ENCODE data around the gene ZBTB4. TPM values are rescaled to one million over a fixed set of nuclear protein-coding genes. Genes with fewer than 3 reads are reported as not detected.
"Not testable (repeated sequence)": the region's sequence is repeated elsewhere in the genome, so short reads cannot be mapped to it uniquely, and the experiment has no call there.

The ZBTB4 gene
- total and polyA plus RNA-seq, 2 experiments from 2014 or later: 3.6 to 11.2 TPM

DNA sequence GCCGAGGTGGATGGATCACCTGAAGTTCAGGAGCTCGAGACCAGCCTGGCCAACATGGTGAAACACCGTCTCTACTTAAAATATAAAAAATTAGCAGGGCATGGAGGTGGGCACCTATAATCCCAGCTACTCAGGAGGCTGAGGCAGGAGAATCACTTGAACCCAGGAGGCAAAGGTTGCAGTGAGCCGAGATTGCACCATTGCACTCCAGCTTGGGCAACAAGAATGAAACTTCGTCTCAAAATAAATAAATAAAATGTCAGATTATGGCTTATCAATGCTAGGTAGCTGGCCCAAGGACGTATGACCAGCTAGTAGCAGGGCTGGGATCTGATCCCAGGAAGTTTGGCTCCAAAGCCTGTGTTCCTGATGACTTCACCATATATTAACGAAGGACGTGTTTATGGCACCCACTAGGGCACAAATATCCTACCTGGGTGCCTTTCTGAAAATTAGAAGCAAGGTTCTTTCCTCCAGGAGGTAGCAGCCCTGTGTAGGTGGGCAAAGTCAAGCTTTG is 8.9 kb downstream of the ZBTB4 start:
- not testable (repeated sequence) for H3F3A ChIP-seq (replicated peaks; ENCODE audit: low read depth); H3K4me3 ChIP-seq; H4K20me1 ChIP-seq (replicated peaks; ENCODE audit: insufficient read depth); H3K27me3 ChIP-seq (ENCODE audit: insufficient read depth); H3K36me3 Mint-ChIP-seq (ENCODE audit: low read depth); H3K4me3 Mint-ChIP-seq; H3K27me3 Mint-ChIP-seq (ENCODE audit: insufficient read depth, low read depth, poor library complexity); H3K4me1 Mint-ChIP-seq; DNase-seq (ENCODE audit: low spot score); H3K36me3 ChIP-seq (ENCODE audit: insufficient read depth); H3K9me2 ChIP-seq (ENCODE audit: insufficient read depth); H3K4me2 ChIP-seq; H3K27ac Mint-ChIP-seq; H3K4me1 ChIP-seq (ENCODE audit: insufficient read depth); H3K9me3 Mint-ChIP-seq; ATAC-seq; H2AFZ ChIP-seq; H3K27ac ChIP-seq (ENCODE audit: low read depth)
- peaks cover 25% of the 10 kb centered on the region for H3K79me2 ChIP-seq (replicated peaks; ENCODE audit: insufficient read depth)

DNA sequence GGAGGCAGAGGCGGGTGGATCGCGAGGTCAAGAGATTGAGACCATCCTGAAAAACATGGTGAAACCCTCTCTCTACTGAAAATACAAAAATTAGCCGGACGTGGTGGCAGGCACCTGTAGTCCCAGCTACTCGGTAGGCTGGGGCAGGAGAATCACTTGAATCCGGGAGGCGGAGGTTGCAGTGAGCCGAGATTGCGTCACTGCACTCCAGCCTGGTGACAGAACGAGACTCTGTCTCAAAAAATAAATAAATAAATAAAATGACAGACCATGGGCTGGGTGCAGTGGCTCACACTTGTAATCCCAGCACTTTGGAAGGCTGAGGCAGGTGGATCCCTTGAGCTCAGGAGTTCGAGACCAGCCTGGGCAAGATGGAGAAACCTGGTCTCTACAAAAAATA is 9.6 kb downstream of the ZBTB4 start:
- H3K79me2 ChIP-seq (replicated peaks; ENCODE audit: insufficient read depth): peaks cover 19% of the 10 kb centered on the region; the same call in 1 of the 2 replicates
- H3K4me1 Mint-ChIP-seq: not testable (repeated sequence)

DNA sequence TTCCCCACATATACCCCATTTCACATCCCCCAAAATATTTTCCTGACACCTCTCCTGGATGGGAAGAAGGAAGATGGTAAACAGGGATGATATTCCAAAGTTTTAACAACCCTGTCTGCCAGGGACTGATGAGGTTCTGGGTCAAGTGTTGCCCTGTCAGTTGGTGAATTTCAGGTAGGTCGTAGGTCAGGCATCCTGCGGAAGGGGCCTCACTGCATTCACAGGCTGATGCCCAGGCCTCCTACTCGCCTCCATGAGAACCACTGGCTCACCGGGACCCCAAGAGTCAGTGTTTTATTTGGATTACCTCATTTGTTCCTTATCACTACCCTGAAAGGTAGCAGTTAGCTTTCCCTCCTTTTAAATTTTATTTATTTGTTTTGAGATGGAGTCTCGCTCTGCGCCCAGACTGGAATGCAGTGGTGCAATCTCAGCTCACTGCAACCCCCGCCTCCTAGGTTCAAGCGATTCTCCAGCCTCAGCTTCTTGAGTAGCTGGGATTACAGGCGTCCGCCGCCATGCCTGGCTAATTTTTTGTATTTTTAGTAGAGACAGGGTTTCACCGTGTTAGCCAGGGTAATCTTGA is 10.5 kb downstream of the ZBTB4 start:
- H3K4me3 Mint-ChIP-seq: no peak overlapping the region
- Histone ChIP-seq H3K4me1 (ENCODE audit: insufficient read depth) (peaks cover 4% of the 10 kb centered on the region; the same call in 1 of the 2 replicates), H3K4me2 (no peak overlapping the region), H4K20me1 (replicated peaks; ENCODE audit: insufficient read depth) (no peaks in the 10 kb centered on the region), H3K79me2 (replicated peaks; ENCODE audit: insufficient read depth) (peaks cover 14% of the 10 kb centered on the region; the same call in 1 of the 2 replicates), H2AFZ (no peak overlapping the region), H3K36me3 (ENCODE audit: insufficient read depth) (no peaks in the 10 kb centered on the region), H3K27ac (ENCODE audit: low read depth) (no peak overlapping the region), H3K27me3 (ENCODE audit: insufficient read depth) (no peaks in the 10 kb centered on the region), H3F3A (replicated peaks; ENCODE audit: low read depth) (no peaks in the 10 kb centered on the region), H3K9me2 (ENCODE audit: insufficient read depth) (no peaks in the 10 kb centered on the region), H3K4me3 (no peak overlapping the region)
- H3K4me1 Mint-ChIP-seq: peaks cover 8% of the 10 kb centered on the region; the same call in 2 of the 3 replicates
- H3K27me3 Mint-ChIP-seq (ENCODE audit: insufficient read depth, low read depth, poor library complexity): peaks cover 6% of the 10 kb centered on the region
- H3K27ac Mint-ChIP-seq: no peak overlapping the region
- H3K36me3 Mint-ChIP-seq (ENCODE audit: low read depth): peaks cover 6% of the 10 kb centered on the region
- no peak for ATAC-seq
- no peak for DNase-seq (ENCODE audit: low spot score)
- H3K9me3 Mint-ChIP-seq: no peaks in the 10 kb centered on the region
- no peak for TF ChIP-seq ZNF114 (CRISPR knock-in tag; IDR thresholded peaks at IDR 0.05)
- TF ChIP-seq ZNF331 (CRISPR knock-in tag; IDR thresholded peaks at IDR 0.05; ENCODE audit: low read depth): no peak
- TF ChIP-seq NANOG (IDR thresholded peaks at IDR 0.05; ENCODE audit: borderline replicate concordance): no peak
- TF ChIP-seq, protein P1, sequence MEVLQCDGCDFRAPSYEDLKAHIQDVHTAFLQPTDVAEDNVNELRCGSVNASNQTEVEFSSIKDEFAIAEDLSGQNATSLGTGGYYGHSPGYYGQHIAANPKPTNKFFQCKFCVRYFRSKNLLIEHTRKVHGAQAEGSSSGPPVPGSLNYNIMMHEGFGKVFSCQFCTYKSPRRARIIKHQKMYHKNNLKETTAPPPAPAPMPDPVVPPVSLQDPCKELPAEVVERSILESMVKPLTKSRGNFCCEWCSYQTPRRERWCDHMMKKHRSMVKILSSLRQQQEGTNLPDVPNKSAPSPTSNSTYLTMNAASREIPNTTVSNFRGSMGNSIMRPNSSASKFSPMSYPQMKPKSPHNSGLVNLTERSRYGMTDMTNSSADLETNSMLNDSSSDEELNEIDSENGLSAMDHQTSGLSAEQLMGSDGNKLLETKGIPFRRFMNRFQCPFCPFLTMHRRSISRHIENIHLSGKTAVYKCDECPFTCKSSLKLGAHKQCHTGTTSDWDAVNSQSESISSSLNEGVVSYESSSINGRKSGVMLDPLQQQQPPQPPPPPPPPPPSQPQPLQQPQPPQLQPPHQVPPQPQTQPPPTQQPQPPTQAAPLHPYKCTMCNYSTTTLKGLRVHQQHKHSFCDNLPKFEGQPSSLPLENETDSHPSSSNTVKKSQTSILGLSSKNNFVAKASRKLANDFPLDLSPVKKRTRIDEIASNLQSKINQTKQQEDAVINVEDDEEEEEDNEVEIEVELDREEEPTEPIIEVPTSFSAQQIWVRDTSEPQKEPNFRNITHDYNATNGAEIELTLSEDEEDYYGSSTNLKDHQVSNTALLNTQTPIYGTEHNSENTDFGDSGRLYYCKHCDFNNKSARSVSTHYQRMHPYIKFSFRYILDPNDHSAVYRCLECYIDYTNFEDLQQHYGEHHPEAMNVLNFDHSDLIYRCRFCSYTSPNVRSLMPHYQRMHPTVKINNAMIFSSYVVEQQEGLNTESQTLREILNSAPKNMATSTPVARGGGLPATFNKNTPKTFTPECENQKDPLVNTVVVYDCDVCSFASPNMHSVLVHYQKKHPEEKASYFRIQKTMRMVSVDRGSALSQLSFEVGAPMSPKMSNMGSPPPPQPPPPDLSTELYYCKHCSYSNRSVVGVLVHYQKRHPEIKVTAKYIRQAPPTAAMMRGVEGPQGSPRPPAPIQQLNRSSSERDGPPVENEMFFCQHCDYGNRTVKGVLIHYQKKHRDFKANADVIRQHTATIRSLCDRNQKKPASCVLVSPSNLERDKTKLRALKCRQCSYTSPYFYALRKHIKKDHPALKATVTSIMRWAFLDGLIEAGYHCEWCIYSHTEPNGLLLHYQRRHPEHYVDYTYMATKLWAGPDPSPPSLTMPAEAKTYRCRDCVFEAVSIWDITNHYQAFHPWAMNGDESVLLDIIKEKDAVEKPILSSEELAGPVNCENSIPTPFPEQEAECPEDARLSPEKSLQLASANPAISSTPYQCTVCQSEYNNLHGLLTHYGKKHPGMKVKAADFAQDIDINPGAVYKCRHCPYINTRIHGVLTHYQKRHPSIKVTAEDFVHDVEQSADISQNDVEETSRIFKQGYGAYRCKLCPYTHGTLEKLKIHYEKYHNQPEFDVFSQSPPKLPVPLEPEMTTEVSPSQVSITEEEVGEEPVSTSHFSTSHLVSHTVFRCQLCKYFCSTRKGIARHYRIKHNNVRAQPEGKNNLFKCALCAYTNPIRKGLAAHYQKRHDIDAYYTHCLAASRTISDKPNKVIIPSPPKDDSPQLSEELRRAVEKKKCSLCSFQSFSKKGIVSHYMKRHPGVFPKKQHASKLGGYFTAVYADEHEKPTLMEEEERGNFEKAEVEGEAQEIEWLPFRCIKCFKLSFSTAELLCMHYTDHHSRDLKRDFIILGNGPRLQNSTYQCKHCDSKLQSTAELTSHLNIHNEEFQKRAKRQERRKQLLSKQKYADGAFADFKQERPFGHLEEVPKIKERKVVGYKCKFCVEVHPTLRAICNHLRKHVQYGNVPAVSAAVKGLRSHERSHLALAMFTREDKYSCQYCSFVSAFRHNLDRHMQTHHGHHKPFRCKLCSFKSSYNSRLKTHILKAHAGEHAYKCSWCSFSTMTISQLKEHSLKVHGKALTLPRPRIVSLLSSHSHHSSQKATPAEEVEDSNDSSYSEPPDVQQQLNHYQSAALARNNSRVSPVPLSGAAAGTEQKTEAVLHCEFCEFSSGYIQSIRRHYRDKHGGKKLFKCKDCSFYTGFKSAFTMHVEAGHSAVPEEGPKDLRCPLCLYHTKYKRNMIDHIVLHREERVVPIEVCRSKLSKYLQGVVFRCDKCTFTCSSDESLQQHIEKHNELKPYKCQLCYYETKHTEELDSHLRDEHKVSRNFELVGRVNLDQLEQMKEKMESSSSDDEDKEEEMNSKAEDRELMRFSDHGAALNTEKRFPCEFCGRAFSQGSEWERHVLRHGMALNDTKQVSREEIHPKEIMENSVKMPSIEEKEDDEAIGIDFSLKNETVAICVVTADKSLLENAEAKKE (CRISPR knock-in tag; IDR thresholded peaks at IDR 0.05): no peak
- TF ChIP-seq CREB1 (CRISPR knock-in tag; IDR thresholded peaks at IDR 0.05; ENCODE audit: low read depth): no peak
- TF ChIP-seq, protein P2, sequence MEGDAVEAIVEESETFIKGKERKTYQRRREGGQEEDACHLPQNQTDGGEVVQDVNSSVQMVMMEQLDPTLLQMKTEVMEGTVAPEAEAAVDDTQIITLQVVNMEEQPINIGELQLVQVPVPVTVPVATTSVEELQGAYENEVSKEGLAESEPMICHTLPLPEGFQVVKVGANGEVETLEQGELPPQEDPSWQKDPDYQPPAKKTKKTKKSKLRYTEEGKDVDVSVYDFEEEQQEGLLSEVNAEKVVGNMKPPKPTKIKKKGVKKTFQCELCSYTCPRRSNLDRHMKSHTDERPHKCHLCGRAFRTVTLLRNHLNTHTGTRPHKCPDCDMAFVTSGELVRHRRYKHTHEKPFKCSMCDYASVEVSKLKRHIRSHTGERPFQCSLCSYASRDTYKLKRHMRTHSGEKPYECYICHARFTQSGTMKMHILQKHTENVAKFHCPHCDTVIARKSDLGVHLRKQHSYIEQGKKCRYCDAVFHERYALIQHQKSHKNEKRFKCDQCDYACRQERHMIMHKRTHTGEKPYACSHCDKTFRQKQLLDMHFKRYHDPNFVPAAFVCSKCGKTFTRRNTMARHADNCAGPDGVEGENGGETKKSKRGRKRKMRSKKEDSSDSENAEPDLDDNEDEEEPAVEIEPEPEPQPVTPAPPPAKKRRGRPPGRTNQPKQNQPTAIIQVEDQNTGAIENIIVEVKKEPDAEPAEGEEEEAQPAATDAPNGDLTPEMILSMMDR (conservative IDR thresholded peaks at IDR 0.05; ENCODE audit: low read depth in 2 of 2): no peak
- no peak for TF ChIP-seq JUNB (IDR thresholded peaks at IDR 0.05; ENCODE audit: unreplicated experiment)
- TF ChIP-seq EZH2phosphoT487 (IDR thresholded peaks at IDR 0.05; ENCODE audit: unreplicated experiment): no peak
- no peak for TF ChIP-seq EZH2 (IDR thresholded peaks at IDR 0.05; ENCODE audit: low read depth, unreplicated experiment)

More for the DNA sequence above, 9.6 kb downstream of the ZBTB4 start:
- not testable (repeated sequence) for H3K4me3 ChIP-seq; H4K20me1 ChIP-seq (replicated peaks; ENCODE audit: insufficient read depth); DNase-seq (ENCODE audit: low spot score); H3F3A ChIP-seq (replicated peaks; ENCODE audit: low read depth); H3K27me3 ChIP-seq (ENCODE audit: insufficient read depth); H3K4me2 ChIP-seq; ATAC-seq; H3K9me3 Mint-ChIP-seq; H3K9me2 ChIP-seq (ENCODE audit: insufficient read depth); H3K4me3 Mint-ChIP-seq; H3K36me3 Mint-ChIP-seq (ENCODE audit: low read depth); H3K27ac ChIP-seq (ENCODE audit: low read depth); H3K27ac Mint-ChIP-seq; H3K4me1 ChIP-seq (ENCODE audit: insufficient read depth); H3K27me3 Mint-ChIP-seq (ENCODE audit: insufficient read depth, low read depth, poor library complexity); H2AFZ ChIP-seq; H3K36me3 ChIP-seq (ENCODE audit: insufficient read depth)
